ENCODE measurements around the gene PPP2R5B. TPM values are rescaled to one million over a fixed set of nuclear protein-coding genes. Genes with fewer than 3 reads are reported as not detected.

Gene PPP2R5B
- total and polyA plus RNA-seq, 2 donors (not counting 1 experiment from before 2014, with no cell fraction given) = 12.1 to 12.4 TPM

DNA sequence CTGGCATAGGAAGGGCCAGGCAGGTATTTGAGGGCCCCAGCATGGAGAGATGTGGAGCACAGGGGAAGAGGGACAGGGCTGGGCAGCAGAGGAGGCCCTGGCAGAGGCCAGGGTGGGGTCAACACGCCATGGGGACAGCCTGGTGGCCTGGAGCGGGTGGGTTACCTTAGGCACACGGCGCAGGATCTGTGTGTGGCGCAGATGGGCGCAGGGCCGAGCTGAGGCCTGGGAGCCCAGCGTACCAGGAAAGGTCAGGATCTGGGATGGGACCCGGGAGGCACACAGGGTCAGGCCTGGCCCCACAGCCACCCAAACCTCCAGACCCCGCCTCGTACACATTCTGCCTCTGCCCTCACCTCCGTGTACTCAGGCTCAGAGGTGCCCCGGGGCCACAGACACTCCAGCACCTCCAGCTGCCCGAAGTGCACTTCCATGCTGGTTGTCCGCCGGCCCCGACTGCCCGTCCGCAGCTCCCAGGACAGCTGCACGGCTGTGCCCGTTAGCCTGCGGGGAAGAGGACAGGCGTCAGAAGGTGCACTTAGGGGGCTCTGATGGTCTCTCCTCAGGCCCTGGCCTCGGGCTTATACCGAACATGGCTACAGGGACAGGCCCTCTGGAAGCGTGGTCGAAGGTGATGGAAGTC, 13.9 kb upstream of the PPP2R5B start:
- DNase-seq (ENCODE audit: low read depth in 2 of 2) = no peak
- H3K4me1 ChIP-seq (ENCODE audit: control insufficient read depth, extremely low read depth, insufficient read depth, low read length) = no peaks in the 10 kb centered on the region
- TF ChIP-seq, protein P1, sequence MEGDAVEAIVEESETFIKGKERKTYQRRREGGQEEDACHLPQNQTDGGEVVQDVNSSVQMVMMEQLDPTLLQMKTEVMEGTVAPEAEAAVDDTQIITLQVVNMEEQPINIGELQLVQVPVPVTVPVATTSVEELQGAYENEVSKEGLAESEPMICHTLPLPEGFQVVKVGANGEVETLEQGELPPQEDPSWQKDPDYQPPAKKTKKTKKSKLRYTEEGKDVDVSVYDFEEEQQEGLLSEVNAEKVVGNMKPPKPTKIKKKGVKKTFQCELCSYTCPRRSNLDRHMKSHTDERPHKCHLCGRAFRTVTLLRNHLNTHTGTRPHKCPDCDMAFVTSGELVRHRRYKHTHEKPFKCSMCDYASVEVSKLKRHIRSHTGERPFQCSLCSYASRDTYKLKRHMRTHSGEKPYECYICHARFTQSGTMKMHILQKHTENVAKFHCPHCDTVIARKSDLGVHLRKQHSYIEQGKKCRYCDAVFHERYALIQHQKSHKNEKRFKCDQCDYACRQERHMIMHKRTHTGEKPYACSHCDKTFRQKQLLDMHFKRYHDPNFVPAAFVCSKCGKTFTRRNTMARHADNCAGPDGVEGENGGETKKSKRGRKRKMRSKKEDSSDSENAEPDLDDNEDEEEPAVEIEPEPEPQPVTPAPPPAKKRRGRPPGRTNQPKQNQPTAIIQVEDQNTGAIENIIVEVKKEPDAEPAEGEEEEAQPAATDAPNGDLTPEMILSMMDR (conservative IDR thresholded peaks at IDR 0.05 in 1 of 2, IDR thresholded peaks at IDR 0.05 in 1 of 2; ENCODE audit: low read depth in 1 of 2, low read length in 2 of 2) = no peak
- no peak for TF ChIP-seq EZH2 (IDR thresholded peaks at IDR 0.05; ENCODE audit: low read length, missing control alignments)

DNA sequence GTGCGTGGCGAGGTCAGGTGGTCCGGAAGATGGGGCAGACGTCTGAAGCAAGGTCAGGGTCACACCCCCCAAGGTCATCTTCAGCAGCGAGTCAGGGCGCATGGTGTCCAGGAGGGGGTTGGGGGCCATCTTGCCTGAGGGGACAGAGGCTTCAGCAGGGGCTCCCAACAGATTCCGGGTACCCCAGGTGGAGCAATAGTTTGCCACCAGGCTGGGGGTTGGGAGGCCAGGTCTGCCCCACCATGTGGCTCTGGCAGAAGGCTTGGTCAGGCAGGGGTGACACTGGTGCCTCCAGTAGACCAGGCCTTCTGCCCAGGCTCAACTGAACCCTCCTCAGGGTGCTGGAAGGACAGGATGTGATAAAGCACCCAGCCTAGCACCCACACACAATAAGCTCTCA, 13.3 kb upstream of the PPP2R5B start:
- Histone ChIP-seq H3K9ac (ENCODE audit: insufficient read depth, low read length) (no peak overlapping the region), H3K4me3 (replicated peaks in 1 of 4; ENCODE audit: control extremely low read depth in 1 of 4, insufficient read depth in 1 of 4, low read depth in 3 of 4, low read length in 4 of 4) (no peak overlapping the region), H3K79me2 (ENCODE audit: control insufficient read depth, insufficient read depth, low read length) (peaks cover 2% of the 10 kb centered on the region), H3K9me3 (ENCODE audit: control insufficient read depth, insufficient read depth, low read depth, low read length) (no peaks in the 10 kb centered on the region), H3K27me3 (ENCODE audit: control insufficient read depth, insufficient read depth, low read length) (no peaks in the 10 kb centered on the region), H3K36me3 (ENCODE audit: control insufficient read depth, insufficient read depth, low read length) (peaks cover 19% of the 10 kb centered on the region), H3K27ac (ENCODE audit: insufficient read depth, low read length) (no peak overlapping the region), H3K4me1 (ENCODE audit: control insufficient read depth, extremely low read depth, insufficient read depth, low read length) (no peaks in the 10 kb centered on the region), H2AFZ (ENCODE audit: low read length) (no peak overlapping the region), H4K20me1 (ENCODE audit: control insufficient read depth, extremely low read depth, insufficient read depth, low read length) (no peaks in the 10 kb centered on the region), H3K4me2 (ENCODE audit: extremely low read depth, insufficient read depth, low read length) (no peak overlapping the region)
- TF ChIP-seq, protein P1 (conservative IDR thresholded peaks at IDR 0.05 in 1 of 2, IDR thresholded peaks at IDR 0.05 in 1 of 2; ENCODE audit: low read depth in 1 of 2, low read length in 2 of 2) = no peak
- no peak for TF ChIP-seq EZH2 (IDR thresholded peaks at IDR 0.05; ENCODE audit: low read length, missing control alignments)
- DNase-seq (ENCODE audit: low read depth in 2 of 2) = no peak

More for the DNA sequence above, 13.9 kb upstream of the PPP2R5B start:
- Histone ChIP-seq H3K4me2 (ENCODE audit: extremely low read depth, insufficient read depth, low read length) (no peak overlapping the region), H3K36me3 (ENCODE audit: control insufficient read depth, insufficient read depth, low read length) (peaks cover 19% of the 10 kb centered on the region), H3K27ac (ENCODE audit: insufficient read depth, low read length) (no peak overlapping the region), H3K79me2 (ENCODE audit: control insufficient read depth, insufficient read depth, low read length) (no peaks in the 10 kb centered on the region), H3K9me3 (ENCODE audit: control insufficient read depth, insufficient read depth, low read depth, low read length) (no peaks in the 10 kb centered on the region), H2AFZ (ENCODE audit: low read length) (no peak overlapping the region), H3K27me3 (ENCODE audit: control insufficient read depth, insufficient read depth, low read length) (no peaks in the 10 kb centered on the region), H4K20me1 (ENCODE audit: control insufficient read depth, extremely low read depth, insufficient read depth, low read length) (no peaks in the 10 kb centered on the region), H3K9ac (ENCODE audit: insufficient read depth, low read length) (no peak overlapping the region), H3K4me3 (replicated peaks in 1 of 4; ENCODE audit: control extremely low read depth in 1 of 4, insufficient read depth in 1 of 4, low read depth in 3 of 4, low read length in 4 of 4) (no peak overlapping the region)

DNA sequence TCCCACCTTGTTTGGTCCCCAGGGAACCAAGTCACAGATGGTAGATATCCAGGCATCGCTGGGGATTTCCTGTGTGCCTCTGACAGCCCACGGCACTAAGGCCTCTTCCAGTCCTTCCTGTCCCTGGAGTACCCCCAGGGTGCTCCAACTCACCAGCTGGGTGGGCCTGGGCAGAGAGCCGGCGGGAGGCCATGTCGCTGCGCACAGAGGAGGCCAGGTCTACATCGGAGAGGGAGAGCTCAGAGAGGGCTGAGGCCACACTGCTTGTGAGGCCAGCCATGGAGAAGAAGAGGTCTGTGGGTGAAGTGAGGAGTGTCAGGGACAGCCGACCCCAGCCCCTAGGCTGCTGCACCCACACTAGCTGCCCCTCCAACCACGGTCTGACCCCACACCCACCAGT, 12.8 kb upstream of the PPP2R5B start:
- Histone ChIP-seq H3K4me2 (ENCODE audit: extremely low read depth, insufficient read depth, low read length) (no peak overlapping the region), H3K4me1 (ENCODE audit: control insufficient read depth, extremely low read depth, insufficient read depth, low read length) (no peaks in the 10 kb centered on the region), H3K36me3 (ENCODE audit: control insufficient read depth, insufficient read depth, low read length) (peaks cover 17% of the 10 kb centered on the region), H3K9me3 (ENCODE audit: control insufficient read depth, insufficient read depth, low read depth, low read length) (no peaks in the 10 kb centered on the region), H3K9ac (ENCODE audit: insufficient read depth, low read length) (no peak overlapping the region), H3K4me3 (replicated peaks in 1 of 4; ENCODE audit: control extremely low read depth in 1 of 4, insufficient read depth in 1 of 4, low read depth in 3 of 4, low read length in 4 of 4) (no peak overlapping the region), H3K27me3 (ENCODE audit: control insufficient read depth, insufficient read depth, low read length) (no peaks in the 10 kb centered on the region), H3K79me2 (ENCODE audit: control insufficient read depth, insufficient read depth, low read length) (peaks cover 7% of the 10 kb centered on the region), H3K27ac (ENCODE audit: insufficient read depth, low read length) (no peak overlapping the region), H4K20me1 (ENCODE audit: control insufficient read depth, extremely low read depth, insufficient read depth, low read length) (no peaks in the 10 kb centered on the region), H2AFZ (ENCODE audit: low read length) (no peak overlapping the region)
- TF ChIP-seq, protein P1 (conservative IDR thresholded peaks at IDR 0.05 in 1 of 2, IDR thresholded peaks at IDR 0.05 in 1 of 2; ENCODE audit: low read depth in 1 of 2, low read length in 2 of 2) = no peak
- TF ChIP-seq EZH2 (IDR thresholded peaks at IDR 0.05; ENCODE audit: low read length, missing control alignments) = no peak
- DNase-seq (ENCODE audit: low read depth in 2 of 2) = no peak

All from fibroblast of lung (primary cell).